Measurements from ENCODE around the gene C12orf76.
"Not testable (repeated sequence)": the region's sequence is repeated elsewhere in the genome, so short reads cannot be mapped to it uniquely, and the experiment has no call there.

The C12orf76 gene

DNA sequence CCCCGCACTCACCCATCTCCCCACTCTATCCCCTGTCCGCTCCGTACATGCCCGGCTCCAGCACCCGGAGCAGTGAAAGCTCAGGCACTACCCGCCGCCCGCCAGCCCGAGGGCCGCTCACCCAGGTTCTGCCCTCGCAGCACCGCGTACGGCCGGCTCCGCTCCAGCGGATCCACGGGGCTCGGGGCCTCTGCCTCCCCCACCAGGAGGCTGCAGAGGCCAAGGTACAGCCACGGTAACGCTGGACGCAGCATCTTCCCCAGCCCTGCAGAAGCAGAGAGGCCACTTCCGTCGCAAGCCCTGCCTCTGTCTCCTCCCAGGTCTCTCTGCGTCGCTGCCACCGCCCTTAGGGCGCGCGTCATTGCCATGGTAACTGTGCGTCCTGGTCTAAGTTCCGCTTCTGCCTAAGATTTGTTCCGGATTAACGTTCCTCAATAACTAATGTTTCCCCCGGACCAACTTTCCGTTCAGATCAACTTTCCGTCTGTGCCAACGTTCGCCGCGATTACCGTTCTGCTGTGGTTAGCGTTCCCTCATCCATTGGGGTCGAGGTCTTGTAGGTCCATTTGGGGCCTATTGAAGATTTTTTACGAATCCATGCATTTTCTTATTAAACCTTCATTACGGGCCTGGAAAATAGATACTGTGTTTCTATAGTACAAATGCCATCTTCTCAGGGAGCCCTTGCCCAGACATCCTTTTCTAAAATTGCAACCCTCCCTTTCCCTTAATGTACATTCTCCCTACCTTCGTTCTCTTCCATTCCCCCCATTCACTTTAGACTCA, at the start of gene C12orf76:
C12orf76 (minus strand) TSS at position 281 of the 786 bp plus-strand sequence; CDS start at position 254, 27 bp downstream.
- DNase-seq (ENCODE audit: low spot score): peak; percentile 95

GRCh38 chr12:110093631-110094311, 45.4 kb upstream of the C12orf76 start:
- DNase-seq (ENCODE audit: low spot score): no peak

- DNase-seq (ENCODE audit: low spot score): no peak
Measured at GRCh38 chr12:110091136-110091711, 42.9 kb upstream of the C12orf76 start.

- no peak for DNase-seq (ENCODE audit: low spot score)
Measured at GRCh38 chr12:110090266-110091135, 42.2 kb upstream of the C12orf76 start.

- DNase-seq (ENCODE audit: low spot score): no peak
Measured at GRCh38 chr12:110088936-110089335, 40.6 kb upstream of the C12orf76 start.

GRCh38 chr12:110088216-110088615, 39.9 kb upstream of the C12orf76 start:
- not testable (repeated sequence) for DNase-seq (ENCODE audit: low spot score)

GRCh38 chr12:110084314-110085015, 36.1 kb upstream of the C12orf76 start:
- no peak for DNase-seq (ENCODE audit: low spot score)

GRCh38 chr12:110080410-110080809, 32.1 kb upstream of the C12orf76 start:
- no peak for DNase-seq (ENCODE audit: low spot score)

- peak; percentile 99 for DNase-seq (ENCODE audit: low spot score)
Measured at GRCh38 chr12:110079477-110080400, 31.4 kb upstream of the C12orf76 start.

DNA sequence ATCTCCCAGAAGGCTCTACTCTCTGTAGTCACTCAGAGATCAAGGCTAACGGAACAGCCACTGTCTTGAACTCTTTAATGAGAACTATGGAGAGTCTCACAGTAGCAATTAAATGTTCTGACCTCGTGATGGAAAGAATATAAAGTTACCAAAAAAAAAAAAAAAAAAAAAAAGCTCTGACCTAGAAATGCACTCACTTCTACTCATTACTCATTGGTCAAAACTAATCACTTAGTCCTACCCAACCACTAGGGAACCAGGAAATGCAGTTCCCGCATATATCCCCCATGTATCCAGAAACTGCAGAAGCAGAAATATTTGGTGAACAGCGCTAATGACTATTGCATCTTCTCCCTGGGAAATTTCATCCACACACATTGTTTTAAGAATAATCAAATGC, 29.5 kb upstream of the C12orf76 start:
- DNase-seq (ENCODE audit: low spot score): peak; percentile 86

- no peak for DNase-seq (ENCODE audit: low spot score)
Measured at GRCh38 chr12:110075880-110076279, 27.6 kb upstream of the C12orf76 start.

GRCh38 chr12:110074089-110074488, 25.8 kb upstream of the C12orf76 start:
- DNase-seq (ENCODE audit: low spot score): no peak

GRCh38 chr12:110073049-110073831, 24.9 kb upstream of the C12orf76 start:
- DNase-seq (ENCODE audit: low spot score): peak; percentile 62

DNA sequence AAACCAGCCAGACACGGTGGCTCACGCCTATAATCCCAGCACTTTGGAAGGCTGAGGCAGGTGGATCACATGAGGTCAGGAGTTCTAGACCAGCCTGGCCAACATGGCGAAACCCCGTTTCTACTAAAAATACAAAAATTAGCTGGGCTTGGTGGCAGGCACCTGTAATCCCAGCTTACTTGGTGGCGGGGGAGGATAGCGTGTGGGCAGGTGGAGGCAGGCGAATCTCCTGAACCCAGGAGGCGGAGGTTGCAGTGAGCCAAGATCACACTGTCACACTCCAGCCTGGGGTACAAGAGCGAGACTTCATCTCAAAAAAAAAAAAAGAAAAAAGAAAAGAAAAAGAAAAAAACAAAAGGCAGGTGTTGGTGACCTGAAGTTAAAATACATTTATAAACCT, 24.3 kb upstream of the C12orf76 start:
- DNase-seq (ENCODE audit: low spot score): not testable (repeated sequence)

DNA sequence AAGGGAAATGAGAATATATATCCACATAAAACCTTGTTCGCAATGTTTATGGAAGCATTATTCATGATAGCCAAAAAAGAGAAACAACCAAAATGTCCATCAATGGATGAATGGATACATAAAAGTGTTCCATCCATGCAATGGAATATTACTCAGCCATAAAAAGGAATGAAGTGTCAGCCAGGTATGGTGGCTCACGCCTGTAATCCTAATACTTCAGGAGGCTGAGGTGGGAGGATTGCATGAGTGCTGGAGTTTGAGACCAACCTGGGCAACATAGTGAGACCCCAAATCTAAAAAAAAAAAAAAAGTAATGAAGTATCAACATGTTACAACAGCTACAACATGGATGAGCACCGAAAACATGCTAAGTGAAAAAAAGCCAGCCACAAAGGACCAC, 23.6 kb upstream of the C12orf76 start:
- no peak for DNase-seq (ENCODE audit: low spot score)

DNA sequence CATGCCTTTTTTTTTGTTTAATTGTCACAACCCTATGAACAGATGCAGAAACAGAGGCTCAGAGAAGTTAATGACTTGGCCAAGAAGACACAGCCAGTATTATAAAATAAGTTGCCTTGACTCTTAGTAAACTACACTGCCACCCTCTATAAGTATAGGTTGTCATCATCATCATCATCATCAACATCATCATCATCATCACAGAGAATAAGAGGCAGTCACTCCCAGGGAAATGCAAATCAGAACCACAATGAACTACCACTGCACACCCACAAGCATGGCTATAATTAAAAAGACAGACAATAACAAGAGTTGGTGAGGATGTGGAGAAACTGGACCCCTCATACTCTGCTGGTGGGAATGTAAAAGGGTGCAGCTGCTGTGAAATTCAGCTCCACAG, 23.2 kb upstream of the C12orf76 start:
- no peak for DNase-seq (ENCODE audit: low spot score)

DNA sequence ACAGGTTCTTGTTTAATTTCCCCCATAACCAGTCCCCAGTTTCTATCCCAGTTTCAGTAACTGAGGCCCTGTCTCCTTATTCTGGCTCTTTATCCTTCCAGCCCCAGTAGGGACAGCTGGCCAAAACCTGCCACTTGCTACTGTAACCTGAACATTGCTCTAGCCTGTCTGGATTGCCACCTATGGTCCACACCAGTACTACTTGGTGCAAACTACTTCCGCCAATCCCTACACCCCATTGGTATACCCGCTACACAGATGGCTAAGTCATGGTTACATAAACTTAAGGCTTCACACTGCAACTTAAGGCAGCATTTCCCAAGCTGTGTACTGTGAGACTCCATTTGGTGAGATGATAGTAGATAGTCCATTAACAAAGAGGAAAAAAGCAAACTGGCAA, 20.3 kb upstream of the C12orf76 start:
- DNase-seq (ENCODE audit: low spot score): no peak

- DNase-seq (ENCODE audit: low spot score): not testable (repeated sequence)
Measured at GRCh38 chr12:110068115-110068514, 19.8 kb upstream of the C12orf76 start.

GRCh38 chr12:110067531-110067930, 19.2 kb upstream of the C12orf76 start:
- DNase-seq (ENCODE audit: low spot score): no peak

- no peak for DNase-seq (ENCODE audit: low spot score)
Measured at GRCh38 chr12:110065540-110065939, 17.2 kb upstream of the C12orf76 start.

Measured in COLO829 (cell line).